ENCODE data around the gene VCL.

The VCL gene

GRCh38 chr10:74160013-74160412 is 162.1 kb downstream of the VCL start:
- Histone ChIP-seq H3K56ac (ENCODE audit: low read length) (no peak overlapping the region), H3K4me3 (ENCODE audit: low read length) (no peak overlapping the region), H3K27me3 (ENCODE audit: insufficient read depth, low read length, poor library complexity) (no peaks in the 10 kb centered on the region), H2BK120ac (ENCODE audit: low read depth, low read length) (no peak overlapping the region), H3K18ac (ENCODE audit: low read length) (no peak overlapping the region), H3K9ac (ENCODE audit: low read length) (no peak overlapping the region), H2BK5ac (ENCODE audit: low read length) (no peak overlapping the region), H3K27ac (ENCODE audit: low read depth, low read length) (no peak overlapping the region), H3K79me2 (ENCODE audit: control insufficient read depth, insufficient read depth, low read length) (peaks cover 12% of the 10 kb centered on the region), H4K8ac (ENCODE audit: low read depth, low read length) (no peak overlapping the region), H3K79me1 (ENCODE audit: low read length) (peaks cover 6% of the 10 kb centered on the region), H2BK15ac (replicated peaks; ENCODE audit: low read depth) (no peak overlapping the region), H4K5ac (ENCODE audit: low read length) (no peak overlapping the region), H3K4me1 (ENCODE audit: control insufficient read depth, low read depth, low read length) (no peaks in the 10 kb centered on the region), H2AK5ac (ENCODE audit: low read length) (no peak overlapping the region), H3K36me3 (ENCODE audit: control insufficient read depth, insufficient read depth, low read length) (no peaks in the 10 kb centered on the region), H3K4ac (ENCODE audit: low read depth, low read length) (no peak overlapping the region), H3K23ac (ENCODE audit: low read length) (no peak overlapping the region), H3K4me2 (ENCODE audit: low read length) (no peak overlapping the region)
- no CpG with 5 or more reads among the region's 3 CpGs for WGBS (ENCODE audit: extremely low coverage, insufficient coverage, low lambda C conversion rate)
- no peak for DNase-seq

- no peaks in the 10 kb centered on the region for H3K36me3 ChIP-seq (ENCODE audit: control insufficient read depth, insufficient read depth, low read length)
- no CpG with 5 or more reads among the region's 3 CpGs for WGBS (ENCODE audit: extremely low coverage, insufficient coverage, low lambda C conversion rate)
- DNase-seq: no peak
Measured at GRCh38 chr10:74163319-74164068, 165.6 kb downstream of the VCL start.

GRCh38 chr10:74164716-74165529 is 167.0 kb downstream of the VCL start:
- WGBS (ENCODE audit: extremely low coverage, insufficient coverage, low lambda C conversion rate): no CpG with 5 or more reads among the region's 6 CpGs

More at GRCh38 chr10:74163319-74164068, 165.6 kb downstream of the VCL start:
- Histone ChIP-seq H2BK15ac (replicated peaks; ENCODE audit: low read depth) (no peak overlapping the region), H3K27ac (ENCODE audit: low read depth, low read length) (no peak overlapping the region), H3K4me1 (ENCODE audit: control insufficient read depth, low read depth, low read length) (no peaks in the 10 kb centered on the region), H3K56ac (ENCODE audit: low read length) (no peak overlapping the region), H3K18ac (ENCODE audit: low read length) (no peak overlapping the region), H3K79me2 (ENCODE audit: control insufficient read depth, insufficient read depth, low read length) (peaks cover 2% of the 10 kb centered on the region), H2BK120ac (ENCODE audit: low read depth, low read length) (no peak overlapping the region), H4K5ac (ENCODE audit: low read length) (no peak overlapping the region), H2BK5ac (ENCODE audit: low read length) (no peak overlapping the region), H3K4me3 (ENCODE audit: low read length) (no peak overlapping the region), H3K9ac (ENCODE audit: low read length) (no peak overlapping the region), H3K4me2 (ENCODE audit: low read length) (no peak overlapping the region), H3K27me3 (ENCODE audit: insufficient read depth, low read length, poor library complexity) (no peaks in the 10 kb centered on the region), H3K4ac (ENCODE audit: low read depth, low read length) (no peak overlapping the region), H2AK5ac (ENCODE audit: low read length) (no peak overlapping the region), H3K79me1 (ENCODE audit: low read length) (peaks cover 2% of the 10 kb centered on the region), H4K8ac (ENCODE audit: low read depth, low read length) (no peak overlapping the region), H3K23ac (ENCODE audit: low read length) (no peak overlapping the region)

GRCh38 chr10:74165530-74165901 is 167.6 kb downstream of the VCL start:
- H3K27me3 ChIP-seq (ENCODE audit: insufficient read depth, low read length, poor library complexity): no peaks in the 10 kb centered on the region

More at GRCh38 chr10:74164716-74165529, 167.0 kb downstream of the VCL start:
- H2AK5ac ChIP-seq (ENCODE audit: low read length): no peak overlapping the region
- H3K9ac ChIP-seq (ENCODE audit: low read length): no peak overlapping the region
- no peak overlapping the region for H3K18ac ChIP-seq (ENCODE audit: low read length)
- H3K27ac ChIP-seq (ENCODE audit: low read depth, low read length): no peak overlapping the region
- no peak overlapping the region for H3K4me2 ChIP-seq (ENCODE audit: low read length)
- no peaks in the 10 kb centered on the region for H3K27me3 ChIP-seq (ENCODE audit: insufficient read depth, low read length, poor library complexity)
- no peak overlapping the region for H4K8ac ChIP-seq (ENCODE audit: low read depth, low read length)
- no peak for DNase-seq
- no peak overlapping the region for H3K56ac ChIP-seq (ENCODE audit: low read length)
- H3K36me3 ChIP-seq (ENCODE audit: control insufficient read depth, insufficient read depth, low read length): no peaks in the 10 kb centered on the region
- peaks cover 2% of the 10 kb centered on the region for H3K79me2 ChIP-seq (ENCODE audit: control insufficient read depth, insufficient read depth, low read length)
- no peak overlapping the region for H3K4me3 ChIP-seq (ENCODE audit: low read length)
- H2BK5ac ChIP-seq (ENCODE audit: low read length): no peak overlapping the region
- H3K23ac ChIP-seq (ENCODE audit: low read length): no peak overlapping the region
- H3K4me1 ChIP-seq (ENCODE audit: control insufficient read depth, low read depth, low read length): no peaks in the 10 kb centered on the region
- H3K4ac ChIP-seq (ENCODE audit: low read depth, low read length): no peak overlapping the region
- no peak overlapping the region for H2BK120ac ChIP-seq (ENCODE audit: low read depth, low read length)
- H2BK15ac ChIP-seq (replicated peaks; ENCODE audit: low read depth): no peak overlapping the region
- H3K79me1 ChIP-seq (ENCODE audit: low read length): no peaks in the 10 kb centered on the region
- no peak overlapping the region for H4K5ac ChIP-seq (ENCODE audit: low read length)

GRCh38 chr10:74167443-74167842 is 169.5 kb downstream of the VCL start:
- Histone ChIP-seq H3K27ac (ENCODE audit: low read depth, low read length) (no peak overlapping the region), H4K5ac (ENCODE audit: low read length) (no peak overlapping the region), H3K79me1 (ENCODE audit: low read length) (no peaks in the 10 kb centered on the region), H3K23ac (ENCODE audit: low read length) (no peak overlapping the region), H3K4me2 (ENCODE audit: low read length) (no peak overlapping the region), H4K8ac (ENCODE audit: low read depth, low read length) (no peak overlapping the region), H3K27me3 (ENCODE audit: insufficient read depth, low read length, poor library complexity) (no peaks in the 10 kb centered on the region), H3K18ac (ENCODE audit: low read length) (no peak overlapping the region), H3K36me3 (ENCODE audit: control insufficient read depth, insufficient read depth, low read length) (no peaks in the 10 kb centered on the region), H2BK120ac (ENCODE audit: low read depth, low read length) (no peak overlapping the region), H2BK15ac (replicated peaks; ENCODE audit: low read depth) (no peak overlapping the region), H3K79me2 (ENCODE audit: control insufficient read depth, insufficient read depth, low read length) (peaks cover 2% of the 10 kb centered on the region), H3K4ac (ENCODE audit: low read depth, low read length) (no peak overlapping the region), H3K56ac (ENCODE audit: low read length) (no peak overlapping the region), H3K4me3 (ENCODE audit: low read length) (no peak overlapping the region), H2BK5ac (ENCODE audit: low read length) (no peak overlapping the region), H2AK5ac (ENCODE audit: low read length) (no peak overlapping the region), H3K4me1 (ENCODE audit: control insufficient read depth, low read depth, low read length) (no peaks in the 10 kb centered on the region), H3K9ac (ENCODE audit: low read length) (no peak overlapping the region)
- no peak for DNase-seq
- no CpG with 5 or more reads among the region's 1 CpG for WGBS (ENCODE audit: extremely low coverage, insufficient coverage, low lambda C conversion rate)

More at GRCh38 chr10:74165530-74165901, 167.6 kb downstream of the VCL start:
- no CpG with 5 or more reads among the region's 2 CpGs for WGBS (ENCODE audit: extremely low coverage, insufficient coverage, low lambda C conversion rate)
- Histone ChIP-seq H4K5ac (ENCODE audit: low read length) (no peak overlapping the region), H3K4ac (ENCODE audit: low read depth, low read length) (no peak overlapping the region), H3K36me3 (ENCODE audit: control insufficient read depth, insufficient read depth, low read length) (no peaks in the 10 kb centered on the region), H4K8ac (ENCODE audit: low read depth, low read length) (no peak overlapping the region), H2BK120ac (ENCODE audit: low read depth, low read length) (no peak overlapping the region), H3K18ac (ENCODE audit: low read length) (no peak overlapping the region), H3K79me1 (ENCODE audit: low read length) (no peaks in the 10 kb centered on the region), H3K56ac (ENCODE audit: low read length) (no peak overlapping the region), H3K27ac (ENCODE audit: low read depth, low read length) (no peak overlapping the region), H2BK5ac (ENCODE audit: low read length) (no peak overlapping the region), H3K9ac (ENCODE audit: low read length) (no peak overlapping the region), H3K4me1 (ENCODE audit: control insufficient read depth, low read depth, low read length) (no peaks in the 10 kb centered on the region), H2BK15ac (replicated peaks; ENCODE audit: low read depth) (no peak overlapping the region), H3K23ac (ENCODE audit: low read length) (no peak overlapping the region), H3K4me2 (ENCODE audit: low read length) (no peak overlapping the region), H3K4me3 (ENCODE audit: low read length) (no peak overlapping the region), H2AK5ac (ENCODE audit: low read length) (no peak overlapping the region), H3K79me2 (ENCODE audit: control insufficient read depth, insufficient read depth, low read length) (peaks cover 2% of the 10 kb centered on the region)
- DNase-seq: no peak

All from mesendoderm (in vitro differentiated cells).